ENCODE measurements around the gene AOAH.
"Not testable (repeated sequence)": the region's sequence is repeated elsewhere in the genome, so short reads cannot be mapped to it uniquely, and the experiment has no call there.

The AOAH gene

GRCh38 chr7:36652431-36652830, 71.9 kb downstream of the AOAH start:
- Histone ChIP-seq H3K9me3 (ENCODE audit: insufficient read depth, low read length, severe bottlenecking) (no peaks in the 10 kb centered on the region), H3K36me3 (ENCODE audit: insufficient read depth, low read length) (no peaks in the 10 kb centered on the region), H3K79me2 (ENCODE audit: insufficient read depth, low read length) (no peaks in the 10 kb centered on the region), H2AFZ (ENCODE audit: low read depth, low read length) (no peak overlapping the region), H4K20me1 (ENCODE audit: insufficient read depth, low read length) (no peaks in the 10 kb centered on the region), H3K27ac (ENCODE audit: low read length) (no peak overlapping the region), H3K4me1 (ENCODE audit: insufficient read depth, low read length) (peaks cover 14% of the 10 kb centered on the region), H3K27me3 (ENCODE audit: insufficient read depth, low read length, poor library complexity) (no peaks in the 10 kb centered on the region), H3K4me2 (ENCODE audit: insufficient read depth, low read length) (no peak overlapping the region), H3K9ac (ENCODE audit: low read depth, low read length) (no peak overlapping the region), H3K4me3 (ENCODE audit: low read depth in 1 of 2, low read length in 2 of 2) (no peak overlapping the region)
- no peak for DNase-seq
- TF ChIP-seq EZH2 (IDR thresholded peaks at IDR 0.05; ENCODE audit: borderline replicate concordance, low read depth, low read length, severe bottlenecking), result no peak
- no peak for TF ChIP-seq CTCF (IDR thresholded peaks at IDR 0.05; ENCODE audit: borderline replicate concordance, extremely low read depth, low read length, poor library complexity, severe bottlenecking)
- no peak for ATAC-seq (ENCODE audit: insufficient read depth, low read depth)

- Histone ChIP-seq H3K4me3 (ENCODE audit: low read depth in 1 of 2, low read length in 2 of 2) (no peak overlapping the region), H3K27me3 (ENCODE audit: insufficient read depth, low read length, poor library complexity) (no peaks in the 10 kb centered on the region), H4K20me1 (ENCODE audit: insufficient read depth, low read length) (no peaks in the 10 kb centered on the region), H3K4me1 (ENCODE audit: insufficient read depth, low read length) (peaks cover 14% of the 10 kb centered on the region), H3K9ac (ENCODE audit: low read depth, low read length) (no peak overlapping the region), H3K9me3 (ENCODE audit: insufficient read depth, low read length, severe bottlenecking) (no peaks in the 10 kb centered on the region), H2AFZ (ENCODE audit: low read depth, low read length) (no peak overlapping the region), H3K4me2 (ENCODE audit: insufficient read depth, low read length) (no peak overlapping the region), H3K36me3 (ENCODE audit: insufficient read depth, low read length) (no peaks in the 10 kb centered on the region), H3K27ac (ENCODE audit: low read length) (no peak overlapping the region), H3K79me2 (ENCODE audit: insufficient read depth, low read length) (no peaks in the 10 kb centered on the region)
- DNase-seq (no peak), ATAC-seq (ENCODE audit: insufficient read depth, low read depth) (no peak)
- TF ChIP-seq EZH2 (IDR thresholded peaks at IDR 0.05; ENCODE audit: borderline replicate concordance, low read depth, low read length, severe bottlenecking) (no peak), CTCF (IDR thresholded peaks at IDR 0.05; ENCODE audit: borderline replicate concordance, extremely low read depth, low read length, poor library complexity, severe bottlenecking) (no peak)
Measured at GRCh38 chr7:36651404-36651803, 72.9 kb downstream of the AOAH start.

DNA sequence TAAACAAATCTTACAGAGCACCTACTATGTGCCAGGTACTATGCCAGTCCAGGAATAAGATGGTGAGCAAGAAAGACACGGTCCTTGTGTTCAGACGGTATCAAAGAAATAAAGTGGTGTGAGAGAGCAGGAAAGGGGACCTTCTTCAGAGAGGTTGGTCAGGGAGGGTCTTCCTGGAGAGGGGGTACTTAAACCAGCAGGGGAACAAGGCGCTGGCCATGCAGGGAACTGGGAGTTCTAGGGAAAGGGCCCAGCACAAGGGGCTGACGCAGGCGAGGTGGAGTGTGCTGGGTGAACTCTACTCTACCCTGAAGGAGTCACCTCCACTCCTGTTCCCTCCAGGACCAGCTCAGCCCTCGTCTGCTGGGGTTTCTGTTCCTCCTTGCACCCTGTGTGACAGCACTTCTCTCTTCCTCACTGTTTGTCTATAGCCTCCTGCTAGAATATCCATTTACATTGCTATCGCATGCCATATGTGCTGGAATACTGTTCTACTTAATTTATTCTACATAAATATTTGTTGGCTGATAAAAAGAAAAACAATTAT, 73.5 kb downstream of the AOAH start:
- Histone ChIP-seq H3K9ac (ENCODE audit: low read depth, low read length) (no peak overlapping the region), H3K27me3 (ENCODE audit: insufficient read depth, low read length, poor library complexity) (no peaks in the 10 kb centered on the region), H4K20me1 (ENCODE audit: insufficient read depth, low read length) (no peaks in the 10 kb centered on the region), H3K27ac (ENCODE audit: low read length) (no peak overlapping the region), H3K36me3 (ENCODE audit: insufficient read depth, low read length) (no peaks in the 10 kb centered on the region), H3K79me2 (ENCODE audit: insufficient read depth, low read length) (no peaks in the 10 kb centered on the region), H2AFZ (ENCODE audit: low read depth, low read length) (no peak overlapping the region), H3K4me2 (ENCODE audit: insufficient read depth, low read length) (no peak overlapping the region), H3K9me3 (ENCODE audit: insufficient read depth, low read length, severe bottlenecking) (no peaks in the 10 kb centered on the region), H3K4me3 (ENCODE audit: low read depth in 1 of 2, low read length in 2 of 2) (no peak overlapping the region), H3K4me1 (ENCODE audit: insufficient read depth, low read length) (peaks cover 14% of the 10 kb centered on the region)
- TF ChIP-seq EZH2 (IDR thresholded peaks at IDR 0.05; ENCODE audit: borderline replicate concordance, low read depth, low read length, severe bottlenecking) (no peak), CTCF (IDR thresholded peaks at IDR 0.05; ENCODE audit: borderline replicate concordance, extremely low read depth, low read length, poor library complexity, severe bottlenecking) (no peak)
- DNase-seq, result no peak
- ATAC-seq (ENCODE audit: insufficient read depth, low read depth), result no peak

DNA sequence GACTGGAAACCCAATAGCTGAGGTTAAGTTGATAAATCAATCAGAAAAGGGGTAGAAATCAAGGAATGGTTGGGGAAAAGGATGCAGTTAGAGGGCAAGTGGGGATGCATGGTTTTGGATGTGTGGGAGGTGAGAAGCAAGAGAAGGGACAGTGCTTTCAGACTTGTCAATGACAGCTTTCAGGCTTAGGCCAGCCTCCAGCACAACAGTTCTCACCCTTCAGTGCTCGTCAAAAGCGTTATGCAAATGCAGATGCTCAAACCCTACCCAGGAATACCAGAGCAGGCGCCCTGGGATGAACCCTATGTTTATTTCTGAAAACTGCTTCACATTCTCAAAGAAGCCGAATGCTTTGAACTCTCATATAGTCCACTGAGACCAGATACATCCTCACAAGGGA, 74.0 kb downstream of the AOAH start:
- Histone ChIP-seq H2AFZ (ENCODE audit: low read depth, low read length) (no peak overlapping the region), H3K27ac (ENCODE audit: low read length) (no peak overlapping the region), H4K20me1 (ENCODE audit: insufficient read depth, low read length) (no peaks in the 10 kb centered on the region), H3K79me2 (ENCODE audit: insufficient read depth, low read length) (no peaks in the 10 kb centered on the region), H3K4me1 (ENCODE audit: insufficient read depth, low read length) (peaks cover 14% of the 10 kb centered on the region), H3K9ac (ENCODE audit: low read depth, low read length) (no peak overlapping the region), H3K4me2 (ENCODE audit: insufficient read depth, low read length) (no peak overlapping the region), H3K27me3 (ENCODE audit: insufficient read depth, low read length, poor library complexity) (no peaks in the 10 kb centered on the region), H3K4me3 (ENCODE audit: low read depth in 1 of 2, low read length in 2 of 2) (no peak overlapping the region), H3K9me3 (ENCODE audit: insufficient read depth, low read length, severe bottlenecking) (no peaks in the 10 kb centered on the region), H3K36me3 (ENCODE audit: insufficient read depth, low read length) (no peaks in the 10 kb centered on the region)
- no peak for TF ChIP-seq CTCF (IDR thresholded peaks at IDR 0.05; ENCODE audit: borderline replicate concordance, extremely low read depth, low read length, poor library complexity, severe bottlenecking)
- TF ChIP-seq EZH2 (IDR thresholded peaks at IDR 0.05; ENCODE audit: borderline replicate concordance, low read depth, low read length, severe bottlenecking), result no peak
- ATAC-seq (ENCODE audit: insufficient read depth, low read depth), result no peak
- DNase-seq, result no peak

- not testable (repeated sequence) for DNase-seq; H4K20me1 ChIP-seq (ENCODE audit: insufficient read depth, low read length); H3K9ac ChIP-seq (ENCODE audit: low read depth, low read length); H3K36me3 ChIP-seq (ENCODE audit: insufficient read depth, low read length); H3K4me2 ChIP-seq (ENCODE audit: insufficient read depth, low read length); H3K9me3 ChIP-seq (ENCODE audit: insufficient read depth, low read length, severe bottlenecking); ATAC-seq (ENCODE audit: insufficient read depth, low read depth); H3K27me3 ChIP-seq (ENCODE audit: insufficient read depth, low read length, poor library complexity); H2AFZ ChIP-seq (ENCODE audit: low read depth, low read length); H3K27ac ChIP-seq (ENCODE audit: low read length); H3K4me3 ChIP-seq (ENCODE audit: low read depth in 1 of 2, low read length in 2 of 2); H3K79me2 ChIP-seq (ENCODE audit: insufficient read depth, low read length)
- peaks cover 14% of the 10 kb centered on the region for H3K4me1 ChIP-seq (ENCODE audit: insufficient read depth, low read length)
Measured at GRCh38 chr7:36649319-36649718, 75.0 kb downstream of the AOAH start.

Data from DND-41 (cell line).